Cardiac fibroblast (primary cell): ENCODE measurements around the gene DOCK3.
"Not testable (repeated sequence)": the region's sequence is repeated elsewhere in the genome, so short reads cannot be mapped to it uniquely, and the experiment has no call there.

Source experiments
- DNase-seq, 2 donors: peaks; one replicate each; pipeline versions ENCODE4 v3.0.0 to v3.0.0-alpha.2; 2010; ENCODE audit warnings: low read depth in 2 of 2
- H3K4me3 ChIP-seq, 2 donors: replicated peaks in 1 of 2; 1 replicate in 1 of 2; 2 replicates in 1 of 2; pipeline ENCODE4 v1.5.1; 2011; ENCODE audit warnings: low read depth in 2 of 2, low read length in 2 of 2, mild to moderate bottlenecking in 2 of 2, moderate library complexity in 1 of 2
- CTCF ChIP-seq: IDR thresholded peaks from one replicate; pipeline ENCODE4 v1.5.1; 2011; ENCODE audit warnings: low read depth, mild to moderate bottlenecking, low read length, inconsistent platforms

The DOCK3 gene

DNA sequence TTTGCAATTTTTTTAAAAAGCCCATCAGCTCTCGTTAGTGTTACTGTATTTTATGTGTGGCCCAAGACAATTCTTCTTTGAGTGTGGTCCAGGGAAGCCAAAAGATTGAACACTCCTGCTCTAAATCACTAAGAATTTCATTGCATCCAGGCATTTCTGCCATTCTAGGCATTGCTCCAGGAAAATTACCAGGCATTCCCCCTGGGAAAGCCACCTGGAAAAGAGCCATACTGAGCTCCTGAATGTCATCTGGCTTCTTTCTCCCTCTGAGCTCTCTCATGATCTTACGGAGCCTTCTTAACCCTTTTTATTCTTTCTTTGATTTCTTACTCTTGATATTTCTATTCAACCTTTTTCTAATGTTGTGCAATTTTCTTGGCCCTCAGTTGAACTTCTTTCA is 202.2 kb downstream of the DOCK3 start:
- DNase-seq: no peak
- no peak overlapping the region for H3K4me3 ChIP-seq
- no peak for TF ChIP-seq CTCF

- DNase-seq, H3K4me3 ChIP-seq: not testable (repeated sequence)
Observed at GRCh38 chr3:50882733-50883132, 208.0 kb downstream of the DOCK3 start.

DNA sequence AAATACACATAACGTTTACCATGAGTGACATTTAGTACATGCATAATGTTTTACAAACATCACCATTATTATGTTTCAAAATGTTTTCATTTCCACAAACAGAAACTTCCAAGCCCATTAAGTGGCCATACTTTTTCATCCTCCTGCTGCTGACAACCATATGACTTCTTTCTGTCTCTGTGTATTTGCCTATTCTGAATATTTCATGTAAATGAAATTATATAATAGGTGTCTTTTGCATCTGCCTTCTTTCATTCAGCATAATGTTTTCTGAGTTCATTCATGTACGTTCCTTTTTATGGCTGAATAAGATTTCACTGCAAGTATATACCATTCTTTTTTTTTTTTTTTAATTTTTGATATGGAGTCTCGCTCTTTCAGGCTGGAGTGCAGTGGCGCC is 209.0 kb downstream of the DOCK3 start:
- no peak for TF ChIP-seq CTCF
- DNase-seq: no peak
- H3K4me3 ChIP-seq: no peak overlapping the region

DNA sequence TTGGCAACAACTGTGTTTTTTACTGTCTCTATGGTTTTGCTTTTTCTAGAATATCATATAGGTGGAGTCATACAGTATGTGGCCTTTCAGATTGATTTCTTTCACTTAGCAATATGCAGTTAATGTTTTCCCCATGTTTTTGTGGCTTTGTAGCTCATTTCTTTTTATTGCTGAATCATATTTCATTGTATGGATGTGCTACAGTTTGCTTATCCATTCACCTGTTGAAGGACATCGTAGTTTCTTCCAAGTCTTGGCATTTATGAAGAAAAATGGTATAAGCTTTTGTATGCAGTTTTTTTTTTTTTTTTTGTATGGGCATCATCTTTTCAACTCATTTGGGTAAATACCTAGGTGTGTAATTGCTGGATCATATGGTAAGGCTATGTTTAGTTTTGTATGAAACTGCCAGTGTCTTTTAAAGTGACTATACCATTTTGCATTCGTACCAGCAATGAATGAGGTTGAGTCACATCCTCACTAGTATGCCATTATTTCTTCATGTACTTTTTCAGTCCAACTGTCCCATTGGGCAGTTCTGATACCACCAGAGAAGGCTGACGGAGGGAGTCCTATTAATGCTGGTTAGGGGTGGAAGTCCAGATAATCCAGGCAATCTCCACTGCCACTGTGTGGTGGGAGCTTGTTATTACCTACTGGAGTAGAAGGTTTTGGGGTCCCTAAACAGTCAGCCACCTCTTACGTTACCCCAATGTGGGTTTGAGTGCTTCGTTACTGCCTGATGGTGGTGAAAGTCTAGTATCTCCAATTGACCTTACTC is 210.5 kb downstream of the DOCK3 start:
- TF ChIP-seq CTCF: no peak
- no peak for DNase-seq
- H3K4me3 ChIP-seq: no peak overlapping the region

GRCh38 chr3:50890688-50891344 is 216.1 kb downstream of the DOCK3 start:
- H3K4me3 ChIP-seq: no peak overlapping the region
- no peak for TF ChIP-seq CTCF
- no peak for DNase-seq

DNA sequence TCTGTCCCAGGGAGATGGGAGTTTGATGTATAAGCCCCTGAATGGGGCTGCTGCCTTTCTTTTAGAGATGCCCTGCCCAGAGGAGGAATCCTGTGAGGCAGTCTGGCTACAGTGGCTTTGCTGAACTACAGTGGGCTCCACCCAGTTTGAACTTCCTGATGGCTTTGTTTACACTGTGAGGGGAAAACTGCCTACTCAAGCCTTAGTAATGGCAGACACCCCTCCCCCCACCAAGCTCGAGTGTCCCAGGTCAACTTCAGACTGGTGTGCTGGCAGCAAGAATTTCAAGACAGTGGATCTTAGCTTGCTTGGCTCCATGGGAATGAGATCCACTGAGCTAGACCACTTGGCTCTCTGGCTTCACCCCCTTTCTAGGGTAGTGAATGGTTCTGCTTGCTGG is 226.4 kb downstream of the DOCK3 start:
- DNase-seq, H3K4me3 ChIP-seq: not testable (repeated sequence)

DNA sequence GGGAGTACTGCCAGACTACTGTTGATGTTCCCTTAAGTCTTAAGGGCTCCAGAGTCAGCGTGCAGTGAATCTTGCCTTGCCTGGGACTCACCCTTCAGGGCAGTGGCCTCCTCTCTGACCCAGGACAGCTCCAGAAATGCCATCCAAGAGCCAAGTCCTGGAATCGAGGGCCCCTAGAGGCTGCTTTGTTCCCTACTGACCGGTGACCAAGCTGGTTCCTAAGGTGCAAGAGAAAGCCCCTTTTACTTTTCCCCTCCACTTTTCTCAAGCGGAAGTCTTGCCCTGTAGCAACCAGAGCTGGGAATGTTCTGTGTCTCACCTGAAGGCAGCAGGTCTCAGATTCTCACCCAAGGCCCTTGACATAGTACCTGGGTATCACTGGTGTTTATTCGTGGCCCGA is 238.0 kb downstream of the DOCK3 start:
- TF ChIP-seq CTCF: no peak
- no peak overlapping the region for H3K4me3 ChIP-seq
- DNase-seq: no peak

DNA sequence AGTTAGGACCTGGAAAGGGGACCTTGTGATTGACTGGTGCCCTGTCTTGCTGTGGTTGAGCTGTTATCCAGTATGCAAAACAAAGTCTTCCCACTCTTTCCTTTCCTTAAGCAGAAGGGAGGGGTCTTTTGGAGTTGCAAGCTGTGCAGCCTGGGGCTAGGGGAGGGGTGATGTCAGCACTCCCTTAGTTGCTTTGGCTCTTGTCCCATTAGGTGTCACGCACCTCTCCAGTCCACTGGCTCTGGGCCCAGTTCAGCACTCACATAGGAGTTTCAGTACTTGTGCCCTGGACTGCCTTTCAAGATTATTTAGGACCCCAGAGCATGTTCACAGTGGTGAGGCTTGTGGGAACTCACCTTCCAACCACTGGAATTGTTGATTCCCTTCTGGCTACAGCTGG is 238.5 kb downstream of the DOCK3 start:
- TF ChIP-seq CTCF: no peak
- DNase-seq: no peak
- H3K4me3 ChIP-seq: no peak overlapping the region

GRCh38 chr3:50922071-50922470 is 247.3 kb downstream of the DOCK3 start:
- DNase-seq, H3K4me3 ChIP-seq: not testable (repeated sequence)
